Measurements from ENCODE around the gene PNRC2. TPM values are rescaled to one million over a fixed set of nuclear protein-coding genes. Genes with fewer than 3 reads are reported as not detected.
A peak's percentile ranks its signal among the peaks of the same experiment; 100 is the strongest.
"Not testable (repeated sequence)": the region's sequence is repeated elsewhere in the genome, so short reads cannot be mapped to it uniquely, and the experiment has no call there.

The PNRC2 gene
- total RNA-seq, 1 donor from 2014 or later = 132 TPM

GRCh38 chr1:23980728-23981070 lies 21.1 kb downstream of the PNRC2 start:
- no peak for DNase-seq (ENCODE audit: extremely low spot score, unreplicated experiment)
- Mint-ChIP-seq H3K27me3 (peaks cover 3% of the 10 kb centered on the region), H3K36me3 (peaks cover 12% of the 10 kb centered on the region), H3K9me3 (no peaks in the 10 kb centered on the region), H3K4me1 (ENCODE audit: unreplicated experiment) (peaks cover 43% of the 10 kb centered on the region), H3K4me3 (peak overlapping the region; percentile 98), H3K27ac (peak overlapping the region; percentile 95)
- TF ChIP-seq CTCF (conservative IDR thresholded peaks at IDR 0.05) = no peak

- no peak for DNase-seq (ENCODE audit: extremely low spot score, unreplicated experiment)
- peaks cover 16% of the 10 kb centered on the region for H3K4me1 Mint-ChIP-seq (ENCODE audit: unreplicated experiment)
- TF ChIP-seq CTCF (conservative IDR thresholded peaks at IDR 0.05) = no peak
- H3K36me3 Mint-ChIP-seq = peaks cover 2% of the 10 kb centered on the region
- H3K27me3 Mint-ChIP-seq = peaks cover 3% of the 10 kb centered on the region
- H3K9me3 Mint-ChIP-seq = no peaks in the 10 kb centered on the region
- no peak overlapping the region for H3K4me3 Mint-ChIP-seq
- H3K27ac Mint-ChIP-seq = peak overlapping the region; percentile 43
These were observed 25.0 kb downstream of the PNRC2 start for GRCh38 chr1:23984417-23985186.

GRCh38 chr1:23987038-23987437 lies 27.4 kb downstream of the PNRC2 start:
- not testable (repeated sequence) for H3K27me3 Mint-ChIP-seq; H3K9me3 Mint-ChIP-seq; DNase-seq (ENCODE audit: extremely low spot score, unreplicated experiment); H3K36me3 Mint-ChIP-seq; H3K4me3 Mint-ChIP-seq; H3K27ac Mint-ChIP-seq; H3K4me1 Mint-ChIP-seq (ENCODE audit: unreplicated experiment)

- no peak overlapping the region for H3K27ac Mint-ChIP-seq
- H3K27me3 Mint-ChIP-seq = no peaks in the 10 kb centered on the region
- no peaks in the 10 kb centered on the region for H3K36me3 Mint-ChIP-seq
- no peaks in the 10 kb centered on the region for H3K9me3 Mint-ChIP-seq
- H3K4me3 Mint-ChIP-seq = no peak overlapping the region
- peaks cover 4% of the 10 kb centered on the region for H3K4me1 Mint-ChIP-seq (ENCODE audit: unreplicated experiment)
- DNase-seq (ENCODE audit: extremely low spot score, unreplicated experiment) = no peak
- no peak for TF ChIP-seq CTCF (conservative IDR thresholded peaks at IDR 0.05)
These were observed 29.6 kb downstream of the PNRC2 start for GRCh38 chr1:23989263-23989662.

GRCh38 chr1:23992011-23992410 lies 32.4 kb downstream of the PNRC2 start:
- not testable (repeated sequence) for H3K36me3 Mint-ChIP-seq; H3K27ac Mint-ChIP-seq; H3K27me3 Mint-ChIP-seq; H3K9me3 Mint-ChIP-seq; DNase-seq (ENCODE audit: extremely low spot score, unreplicated experiment); H3K4me3 Mint-ChIP-seq; H3K4me1 Mint-ChIP-seq (ENCODE audit: unreplicated experiment)

- no peak for DNase-seq (ENCODE audit: extremely low spot score, unreplicated experiment)
- no peaks in the 10 kb centered on the region for H3K9me3 Mint-ChIP-seq
- no peak overlapping the region for H3K27ac Mint-ChIP-seq
- H3K36me3 Mint-ChIP-seq = no peaks in the 10 kb centered on the region
- TF ChIP-seq CTCF (conservative IDR thresholded peaks at IDR 0.05) = no peak
- no peak overlapping the region for H3K4me3 Mint-ChIP-seq
- H3K4me1 Mint-ChIP-seq (ENCODE audit: unreplicated experiment) = peaks cover 5% of the 10 kb centered on the region
- no peaks in the 10 kb centered on the region for H3K27me3 Mint-ChIP-seq
These were observed 35.8 kb downstream of the PNRC2 start for GRCh38 chr1:23995431-23995837.

All from type B pancreatic cell (in vitro differentiated cells).